ENCODE results near the gene COL26A1.
"Not testable (repeated sequence)": the region's sequence is repeated elsewhere in the genome, so short reads cannot be mapped to it uniquely, and the experiment has no call there.

COL26A1 gene

GRCh38 chr7:101402835-101403234 is 40.2 kb downstream of the COL26A1 start:
- DNase-seq: no peak

GRCh38 chr7:101405474-101406067 is 42.9 kb downstream of the COL26A1 start:
- no peak for DNase-seq

- no peak for DNase-seq
Observed at GRCh38 chr7:101410743-101411507, 48.2 kb downstream of the COL26A1 start.

- no peak for DNase-seq
Observed at GRCh38 chr7:101411508-101411874, 48.8 kb downstream of the COL26A1 start.

- no peak for DNase-seq
Observed at GRCh38 chr7:101412976-101413375, 50.3 kb downstream of the COL26A1 start.

GRCh38 chr7:101418694-101419093 is 56.0 kb downstream of the COL26A1 start:
- no peak for DNase-seq

- DNase-seq: no peak
Observed at GRCh38 chr7:101419831-101420230, 57.2 kb downstream of the COL26A1 start.

GRCh38 chr7:101420436-101420835 is 57.8 kb downstream of the COL26A1 start:
- DNase-seq: no peak

GRCh38 chr7:101422356-101423195 is 59.9 kb downstream of the COL26A1 start:
- DNase-seq: no peak

GRCh38 chr7:101426303-101427011 is 63.8 kb downstream of the COL26A1 start:
- DNase-seq: no peak

- no peak for DNase-seq
Observed at GRCh38 chr7:101428093-101428866, 65.6 kb downstream of the COL26A1 start.

GRCh38 chr7:101432316-101432715 is 69.6 kb downstream of the COL26A1 start:
- DNase-seq: no peak

- no peak for DNase-seq
Observed at GRCh38 chr7:101433688-101434087, 71.0 kb downstream of the COL26A1 start.

GRCh38 chr7:101434155-101434554 is 71.5 kb downstream of the COL26A1 start:
- DNase-seq: not testable (repeated sequence)

- no peak for DNase-seq
Observed at GRCh38 chr7:101435461-101436220, 73.0 kb downstream of the COL26A1 start.

- DNase-seq: no peak
Observed at GRCh38 chr7:101436221-101436735, 73.6 kb downstream of the COL26A1 start.

- no peak for DNase-seq
Observed at GRCh38 chr7:101436857-101437576, 74.3 kb downstream of the COL26A1 start.

- no peak for DNase-seq
Observed at GRCh38 chr7:101441890-101442289, 79.2 kb downstream of the COL26A1 start.

GRCh38 chr7:101442426-101443070 is 79.9 kb downstream of the COL26A1 start:
- DNase-seq: no peak

- DNase-seq: no peak
Observed at GRCh38 chr7:101450064-101450463, 87.4 kb downstream of the COL26A1 start.

Data from NCI-H526 treated with DMSO at 0.1 percent for 48 hours (cell line).